Ishikawa (cell line): ENCODE measurements around the gene TTC6.

Experiments used
- FOXM1 ChIP-seq: IDR thresholded peaks from 2 replicates; pipeline ENCODE4 v1.6.1; 2012; ENCODE audit warnings: low read depth, borderline replicate concordance
- YY1 ChIP-seq: IDR thresholded peaks from 2 replicates; pipeline ENCODE4 v1.6.1; 2012; ENCODE audit warnings: low read depth
- TF ChIP-seq, protein P1 (sequence below): IDR thresholded peaks from 2 replicates; pipeline ENCODE4 v1.6.1; 2012

DNA sequence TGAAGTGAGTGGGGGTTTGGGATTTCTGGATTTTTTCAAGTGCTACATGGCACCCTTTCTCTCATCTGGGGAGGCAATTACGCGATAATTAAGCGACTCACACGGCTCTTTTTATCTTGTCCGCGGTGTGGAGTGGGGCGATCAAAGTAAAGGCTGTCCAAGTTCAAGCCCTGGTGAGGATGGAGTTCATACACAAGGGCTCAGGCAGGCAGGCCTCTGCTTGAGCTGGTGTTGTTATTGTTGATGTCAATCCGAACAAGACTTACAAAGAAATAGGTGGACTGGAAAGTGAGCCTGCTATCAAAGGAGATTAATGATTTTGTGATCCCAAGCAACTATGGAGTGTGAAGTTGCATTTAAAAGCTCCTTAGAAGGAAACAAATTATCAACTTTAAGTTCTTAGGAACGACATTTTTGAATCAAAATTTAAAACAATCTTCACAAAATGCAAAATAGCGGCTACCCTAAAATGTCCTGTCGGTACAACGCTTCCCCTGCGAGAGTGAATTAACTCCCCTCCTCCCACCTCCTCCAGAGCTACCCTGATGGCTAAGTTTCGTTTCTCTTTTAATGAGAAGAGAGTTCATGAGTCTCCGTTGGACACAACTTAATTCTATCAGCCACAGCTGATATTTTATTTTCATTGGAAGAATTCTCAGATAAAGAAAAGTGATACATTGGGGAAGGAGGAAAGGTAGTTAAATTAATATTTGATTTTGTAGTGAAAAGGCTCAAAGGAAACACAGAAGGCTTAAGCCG is 6.3 kb upstream of the TTC6 start:
- TF ChIP-seq FOXM1 (no peak), YY1 (no peak)
- TF ChIP-seq, protein P1, sequence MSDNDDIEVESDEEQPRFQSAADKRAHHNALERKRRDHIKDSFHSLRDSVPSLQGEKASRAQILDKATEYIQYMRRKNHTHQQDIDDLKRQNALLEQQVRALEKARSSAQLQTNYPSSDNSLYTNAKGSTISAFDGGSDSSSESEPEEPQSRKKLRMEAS = no peak
